ENCODE results near the gene PKD2.
"Not testable (repeated sequence)": the region's sequence is repeated elsewhere in the genome, so short reads cannot be mapped to it uniquely, and the experiment has no call there.

Gene PKD2

DNA sequence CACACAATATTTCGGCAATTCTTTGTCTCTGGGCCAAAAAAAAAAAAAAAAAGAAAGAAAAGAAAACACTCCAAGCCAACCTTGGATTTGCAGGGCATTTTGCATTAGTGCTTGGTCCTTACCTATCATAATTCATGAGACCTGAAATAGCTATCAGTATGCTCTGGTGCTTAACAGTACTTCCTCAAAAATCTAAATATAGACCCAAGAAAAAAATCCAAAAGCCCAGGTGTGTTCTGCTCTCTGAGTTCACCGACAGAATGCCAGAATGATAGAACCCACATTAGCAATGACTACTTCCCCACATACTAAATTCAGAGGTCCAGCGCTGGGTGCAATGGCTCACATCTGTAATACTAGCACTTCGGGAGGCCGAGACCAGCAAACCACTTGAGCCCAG lies 108.2 kb downstream of the PKD2 start:
- no peak for DNase-seq (ENCODE audit: low spot score)

DNA sequence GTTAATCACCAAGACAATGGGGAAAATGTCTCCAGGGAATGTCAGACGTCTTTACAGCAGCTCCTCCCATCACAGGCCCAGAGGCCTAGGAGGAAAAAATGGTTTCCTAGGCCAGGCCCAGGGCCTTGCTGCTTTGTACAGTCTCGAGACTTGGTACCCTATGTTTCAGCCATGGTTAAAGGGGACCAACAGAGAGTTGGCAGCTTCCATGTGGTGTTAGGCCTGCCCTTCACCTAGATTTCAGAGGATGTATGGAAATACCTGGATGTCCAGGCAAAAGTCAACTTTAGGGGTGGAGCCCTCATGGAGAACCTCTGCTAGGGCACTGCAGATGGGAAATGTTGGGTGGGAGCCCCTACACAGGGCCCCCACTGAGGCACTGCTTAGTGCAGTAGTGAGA lies 112.5 kb downstream of the PKD2 start:
- no peak for DNase-seq (ENCODE audit: low spot score)

DNA sequence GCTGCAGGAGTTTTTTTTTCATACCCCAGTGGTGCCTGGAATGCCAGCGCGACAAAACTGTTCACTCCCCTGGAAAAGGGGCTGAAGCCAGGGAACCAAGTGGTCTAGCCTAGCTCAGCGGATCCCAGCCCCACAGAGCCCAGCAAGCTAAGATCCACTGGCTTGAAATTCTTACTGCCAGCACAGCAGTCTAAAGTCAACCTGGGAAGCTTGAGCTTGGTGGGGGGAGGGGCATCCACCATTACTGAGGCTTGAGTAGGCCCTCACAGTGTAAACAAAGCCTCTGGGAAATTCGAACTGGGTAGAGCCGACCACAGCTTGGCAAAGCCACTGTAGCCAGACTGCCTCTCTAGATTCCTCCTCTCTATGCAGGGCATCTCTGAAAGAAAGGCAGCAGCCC lies 114.8 kb downstream of the PKD2 start:
- DNase-seq (ENCODE audit: low spot score): not testable (repeated sequence)
